ENCODE results near the gene ZDHHC5.

The ZDHHC5 gene

DNA sequence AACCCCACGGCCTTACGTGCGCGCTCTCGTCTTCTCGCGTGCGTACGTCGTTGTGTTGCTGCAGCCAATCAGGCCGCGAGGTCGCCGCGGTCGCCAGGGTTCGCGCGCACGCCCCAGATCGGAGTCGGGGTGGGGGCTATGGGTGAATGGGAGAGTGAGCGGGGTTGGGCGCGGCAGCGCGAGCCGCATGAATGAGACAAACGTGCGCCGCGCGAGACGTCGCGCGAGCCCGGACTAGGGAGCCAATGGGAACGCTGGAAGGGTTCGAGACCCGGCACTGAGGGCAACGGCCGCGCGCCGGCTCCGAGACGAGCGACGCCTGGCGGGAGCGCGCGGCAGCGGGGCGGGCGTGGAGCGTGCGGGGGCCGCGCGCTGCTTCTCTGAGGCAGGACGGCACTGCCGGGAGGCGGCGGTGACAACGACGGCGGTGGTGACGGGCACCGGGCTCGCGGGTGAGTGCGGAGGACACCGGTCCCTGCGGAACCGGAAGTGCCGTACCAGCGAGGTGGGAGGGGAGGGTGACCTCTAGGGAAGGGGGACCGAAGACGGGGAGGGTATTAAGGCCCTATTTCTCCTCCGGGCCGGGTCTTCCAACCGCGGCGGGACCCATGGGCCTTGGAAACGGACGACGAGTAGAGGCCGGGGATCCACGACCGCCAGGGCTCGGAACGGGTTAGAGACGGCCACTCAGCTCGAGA, at the start of gene ZDHHC5:
TSS of gene ZDHHC5 (plus strand) at position 379 of the 698 bp plus-strand sequence. CDS start 4,977 bp downstream, outside the sequence.
- peak; percentile 99 for DNase-seq

DNA sequence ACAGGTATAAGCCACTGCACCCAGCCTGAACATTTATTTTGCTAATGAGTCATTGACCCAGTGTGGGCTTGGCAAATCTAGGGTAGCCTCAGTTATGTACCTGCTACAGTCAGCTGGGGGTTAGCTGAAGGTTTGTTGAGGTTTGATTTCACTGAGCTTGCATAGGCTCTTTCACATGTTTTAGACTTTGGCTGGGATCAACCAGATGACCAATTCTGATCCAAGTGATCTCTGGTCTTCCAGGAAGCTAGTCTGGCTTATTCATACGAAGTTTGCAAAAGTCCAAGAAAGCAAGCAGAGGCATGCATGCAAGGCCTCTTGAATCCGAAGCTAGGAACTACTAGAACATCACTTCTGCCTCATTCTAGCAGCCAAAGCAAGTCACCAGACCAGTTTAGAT, 49.5 kb upstream of the ZDHHC5 start:
- no peak for DNase-seq

GRCh38 chr11:57619331-57619730, 48.6 kb upstream of the ZDHHC5 start:
- DNase-seq = no peak

DNA sequence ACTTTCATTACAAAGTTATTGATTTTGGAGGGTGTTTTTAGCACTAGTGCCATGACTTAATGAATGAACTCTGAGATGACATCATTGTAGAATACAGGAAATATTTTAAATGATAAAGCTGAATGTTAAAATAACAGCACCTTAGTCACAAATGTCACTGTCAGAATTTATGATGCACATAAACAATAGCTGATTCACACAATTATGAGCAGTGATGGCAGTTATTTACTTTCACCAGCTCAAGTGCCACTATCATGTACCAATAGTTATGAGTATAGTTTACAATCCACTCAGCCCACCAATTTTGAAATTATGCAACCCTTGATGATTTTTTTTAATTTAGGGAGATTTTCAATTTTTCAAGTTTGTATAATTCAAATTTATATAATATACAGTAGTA, 47.4 kb upstream of the ZDHHC5 start:
- no peak for DNase-seq

GRCh38 chr11:57622263-57622662, 45.7 kb upstream of the ZDHHC5 start:
- no peak for DNase-seq

GRCh38 chr11:57624864-57625263, 43.0 kb upstream of the ZDHHC5 start:
- DNase-seq = no peak

DNA sequence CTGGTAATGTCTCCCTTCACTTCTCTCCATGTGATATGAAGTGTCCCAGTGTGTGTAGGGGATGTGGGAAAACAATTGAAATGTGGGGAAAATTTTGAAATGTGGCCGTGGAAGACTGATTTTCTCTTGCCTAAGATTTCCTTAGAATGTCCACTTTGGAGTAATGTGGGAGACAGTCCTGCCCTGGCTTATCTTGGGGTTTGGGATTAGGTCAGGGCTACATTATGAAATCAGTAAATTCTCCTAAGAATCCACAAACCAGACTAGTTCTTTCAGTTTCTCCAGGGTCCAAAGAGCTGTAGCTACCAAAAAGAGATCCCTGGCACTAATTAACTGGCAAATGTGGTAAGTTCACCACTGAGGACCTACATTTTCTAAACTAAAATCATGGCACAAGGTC, 41.0 kb upstream of the ZDHHC5 start:
- no peak for DNase-seq

DNA sequence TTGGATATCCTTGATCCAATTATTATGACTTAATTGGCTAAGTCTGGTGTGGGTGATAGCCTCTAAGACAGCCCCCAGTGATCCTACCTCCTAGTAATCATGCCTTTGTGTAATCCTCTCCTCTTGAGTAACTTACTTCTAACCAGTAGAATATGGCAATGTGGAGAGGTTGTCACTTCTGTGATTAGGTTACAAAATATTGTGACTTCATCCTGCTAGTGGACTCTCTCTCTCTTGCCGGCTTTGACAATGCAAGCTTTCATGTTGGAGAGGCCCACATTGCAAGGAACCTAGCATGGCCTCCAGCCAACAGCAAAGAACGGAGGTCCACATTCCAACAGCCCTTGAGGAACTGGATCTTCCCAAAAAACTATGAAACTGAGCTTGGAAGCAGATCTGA, 37.7 kb upstream of the ZDHHC5 start:
- DNase-seq = no peak

GRCh38 chr11:57632116-57632515, 35.8 kb upstream of the ZDHHC5 start:
- DNase-seq = no peak

- DNase-seq = no peak
Measured at GRCh38 chr11:57633394-57634070, 34.4 kb upstream of the ZDHHC5 start.

DNA sequence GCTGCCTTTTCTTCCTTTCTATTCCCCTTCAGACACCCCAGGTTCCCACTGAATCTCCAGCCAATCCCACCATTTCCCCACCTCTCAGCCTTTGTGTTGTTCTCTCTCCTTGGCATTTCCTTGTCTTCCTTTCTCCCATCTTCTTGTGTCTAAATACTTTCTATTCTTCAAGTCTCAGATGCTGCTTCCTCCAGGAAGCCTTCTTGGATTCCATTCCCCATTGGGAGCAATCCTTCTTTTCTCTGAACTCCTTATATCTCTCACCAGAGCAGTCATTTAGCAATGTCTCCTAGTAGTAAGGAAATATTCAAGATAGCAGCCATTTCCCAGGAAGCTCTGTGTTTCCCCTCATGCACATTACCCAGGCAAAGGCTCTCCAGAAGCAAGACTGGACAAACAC, 33.6 kb upstream of the ZDHHC5 start:
- no peak for DNase-seq

- no peak for DNase-seq
Measured at GRCh38 chr11:57635246-57635645, 32.7 kb upstream of the ZDHHC5 start.

DNA sequence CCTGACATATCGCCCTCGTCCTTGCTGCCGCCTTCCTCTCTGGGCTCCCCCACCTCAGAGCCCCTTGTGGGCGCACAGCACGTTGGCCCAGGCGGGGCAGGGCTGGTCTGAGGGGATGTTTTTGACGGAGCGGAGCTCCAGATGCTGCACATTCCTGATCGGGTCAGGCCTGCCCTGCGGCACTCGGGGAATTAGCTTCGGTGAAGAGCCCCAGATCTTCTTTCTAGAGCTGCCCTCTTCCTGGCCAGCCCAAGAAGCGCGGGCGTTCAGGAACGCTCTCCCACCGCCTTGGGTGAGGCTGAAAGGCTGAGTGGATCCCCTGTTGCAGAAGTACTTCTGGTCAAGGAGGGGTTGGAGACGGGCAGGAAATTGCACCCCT, 30.3 kb upstream of the ZDHHC5 start:
- DNase-seq = no peak

DNA sequence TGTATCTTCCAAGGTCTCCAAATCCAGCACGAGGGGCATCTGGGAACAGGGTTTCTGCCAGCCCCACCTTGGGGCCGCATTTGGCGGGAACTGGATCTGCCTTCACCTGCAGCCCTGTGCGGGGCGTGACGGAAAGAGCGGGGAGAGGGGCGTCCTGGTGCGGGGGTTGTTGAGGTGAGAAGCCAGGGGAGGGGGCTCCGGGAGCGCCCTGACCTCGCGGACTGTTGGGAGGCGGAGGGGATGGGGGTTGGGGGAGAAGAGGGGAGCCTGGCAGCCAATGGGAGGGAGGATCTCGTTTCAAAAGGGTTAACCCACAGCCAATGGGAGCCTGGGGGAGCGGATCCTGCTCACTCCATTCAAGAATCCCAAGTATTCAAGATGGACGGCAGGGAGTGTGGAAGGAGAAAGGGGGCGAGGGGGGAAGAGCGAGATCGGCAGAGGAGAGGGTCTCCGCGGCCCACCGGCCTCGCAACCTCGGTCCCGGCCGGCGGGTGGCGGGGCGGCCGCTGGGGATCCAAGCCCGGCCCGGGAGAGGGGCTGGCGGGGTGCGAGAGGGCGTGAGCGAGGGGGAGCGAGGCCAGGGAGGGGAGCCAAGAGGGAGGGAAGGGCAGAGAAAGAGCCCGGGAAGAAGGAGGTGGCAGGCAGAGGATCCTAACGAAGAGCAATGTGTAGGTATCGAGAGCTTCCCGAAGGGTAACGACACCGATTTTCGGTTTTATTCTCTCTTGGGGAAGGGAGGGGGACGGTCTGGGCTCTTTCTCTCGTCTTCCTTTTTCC, 29.7 kb upstream of the ZDHHC5 start:
- DNase-seq = peak; percentile 44

DNA sequence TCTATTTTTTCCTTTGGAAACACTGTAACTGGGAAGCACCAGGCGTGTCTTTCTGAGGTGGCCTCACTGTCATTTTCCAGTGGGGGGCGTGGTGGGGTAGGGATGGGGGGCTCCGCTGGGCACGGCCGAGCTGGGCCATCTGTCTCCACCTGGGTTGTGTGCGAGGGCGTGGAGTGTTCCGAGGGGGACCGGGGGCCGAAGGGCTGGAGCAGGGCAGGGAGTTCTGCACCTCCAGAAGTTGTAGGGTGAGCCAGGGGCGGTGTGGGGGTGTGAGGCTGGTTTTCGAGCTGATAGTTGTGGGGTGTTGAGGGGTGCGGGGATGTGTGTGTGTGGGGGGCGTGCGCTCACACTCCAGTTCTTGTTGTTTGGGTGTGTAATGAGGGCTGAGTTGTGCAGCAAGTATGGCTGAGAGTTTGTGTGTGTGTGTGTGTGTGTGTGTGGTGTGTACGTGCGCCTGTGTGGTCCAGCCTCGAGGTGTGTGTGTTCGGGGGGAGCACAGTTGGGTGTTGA, 29.0 kb upstream of the ZDHHC5 start:
- no peak for DNase-seq

GRCh38 chr11:57639321-57640067, 28.4 kb upstream of the ZDHHC5 start:
- DNase-seq = no peak

DNA sequence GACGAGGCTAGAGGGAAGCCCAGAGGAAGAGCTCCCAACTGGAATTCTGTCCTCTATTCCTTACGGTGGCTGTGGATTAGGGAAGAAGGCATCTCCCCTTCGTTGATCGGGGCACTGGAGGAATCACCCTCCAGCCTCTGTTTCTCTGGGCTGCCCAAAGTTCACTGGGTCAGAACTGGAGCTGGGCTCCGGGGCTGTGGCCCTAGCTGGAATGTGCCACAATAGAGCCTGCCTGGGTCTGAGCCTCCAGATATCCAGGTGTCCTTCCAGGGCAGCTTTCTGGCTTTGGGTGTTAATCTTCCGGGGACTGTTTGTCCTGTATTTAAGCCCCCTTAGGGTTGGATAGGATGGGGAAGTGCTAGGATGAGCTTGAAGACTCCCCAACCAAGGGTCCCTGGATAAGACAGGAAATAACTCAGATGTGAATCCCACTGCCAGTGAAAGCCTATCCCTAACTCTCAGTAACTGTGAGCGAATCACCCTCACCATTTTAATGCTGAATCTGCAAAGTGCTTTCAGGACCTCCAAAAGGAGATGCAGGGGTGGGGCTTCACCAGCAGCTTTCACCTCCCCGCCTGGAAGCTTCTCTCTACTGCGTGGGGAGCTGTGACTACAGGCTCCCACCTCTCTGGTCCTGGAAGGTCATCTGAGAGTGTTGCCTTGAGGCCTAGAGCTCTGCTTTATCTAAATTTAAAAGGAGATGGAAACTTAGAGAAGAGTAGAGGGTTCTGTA, 27.7 kb upstream of the ZDHHC5 start:
- no peak for DNase-seq

DNA sequence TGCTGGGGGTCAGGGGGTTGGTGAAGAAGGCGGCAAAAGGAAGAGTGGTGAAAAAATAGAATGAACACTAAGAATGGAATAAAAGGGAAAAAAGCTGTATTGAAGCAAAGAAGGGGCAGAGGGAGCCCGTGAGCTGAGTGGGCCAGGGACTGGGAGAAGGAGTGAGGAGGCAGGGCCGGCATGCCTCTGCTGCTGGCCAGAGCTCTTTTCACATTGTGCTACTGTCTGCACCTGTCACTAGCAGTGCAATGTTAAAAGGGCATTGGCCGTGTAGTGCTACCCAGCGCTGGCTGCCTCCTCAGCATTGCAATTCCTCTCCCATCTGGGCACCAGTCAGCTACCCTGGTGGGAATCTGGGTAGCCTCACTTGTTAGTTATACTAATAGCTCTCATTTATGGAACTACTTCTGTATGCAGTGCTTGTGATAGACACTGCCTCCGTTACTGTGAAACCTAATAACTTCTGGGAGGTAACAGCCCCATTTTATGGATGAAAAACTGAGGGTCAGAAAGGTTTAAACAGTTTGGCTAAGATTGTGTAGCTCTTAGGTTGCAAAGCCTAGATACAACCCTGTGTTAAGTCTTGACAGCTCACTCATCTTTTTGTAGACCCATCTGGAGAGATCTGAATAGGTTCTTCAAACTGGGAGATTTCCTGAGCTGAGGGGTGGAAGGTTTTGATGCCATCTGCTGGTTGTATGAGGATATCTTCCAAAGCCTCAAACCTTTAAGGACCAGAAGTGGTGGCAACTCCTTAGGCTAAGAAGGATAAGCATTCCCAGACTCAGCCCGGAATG, 26.7 kb upstream of the ZDHHC5 start:
- no peak for DNase-seq

- DNase-seq = no peak
Measured at GRCh38 chr11:57643802-57644201, 24.1 kb upstream of the ZDHHC5 start.

DNA sequence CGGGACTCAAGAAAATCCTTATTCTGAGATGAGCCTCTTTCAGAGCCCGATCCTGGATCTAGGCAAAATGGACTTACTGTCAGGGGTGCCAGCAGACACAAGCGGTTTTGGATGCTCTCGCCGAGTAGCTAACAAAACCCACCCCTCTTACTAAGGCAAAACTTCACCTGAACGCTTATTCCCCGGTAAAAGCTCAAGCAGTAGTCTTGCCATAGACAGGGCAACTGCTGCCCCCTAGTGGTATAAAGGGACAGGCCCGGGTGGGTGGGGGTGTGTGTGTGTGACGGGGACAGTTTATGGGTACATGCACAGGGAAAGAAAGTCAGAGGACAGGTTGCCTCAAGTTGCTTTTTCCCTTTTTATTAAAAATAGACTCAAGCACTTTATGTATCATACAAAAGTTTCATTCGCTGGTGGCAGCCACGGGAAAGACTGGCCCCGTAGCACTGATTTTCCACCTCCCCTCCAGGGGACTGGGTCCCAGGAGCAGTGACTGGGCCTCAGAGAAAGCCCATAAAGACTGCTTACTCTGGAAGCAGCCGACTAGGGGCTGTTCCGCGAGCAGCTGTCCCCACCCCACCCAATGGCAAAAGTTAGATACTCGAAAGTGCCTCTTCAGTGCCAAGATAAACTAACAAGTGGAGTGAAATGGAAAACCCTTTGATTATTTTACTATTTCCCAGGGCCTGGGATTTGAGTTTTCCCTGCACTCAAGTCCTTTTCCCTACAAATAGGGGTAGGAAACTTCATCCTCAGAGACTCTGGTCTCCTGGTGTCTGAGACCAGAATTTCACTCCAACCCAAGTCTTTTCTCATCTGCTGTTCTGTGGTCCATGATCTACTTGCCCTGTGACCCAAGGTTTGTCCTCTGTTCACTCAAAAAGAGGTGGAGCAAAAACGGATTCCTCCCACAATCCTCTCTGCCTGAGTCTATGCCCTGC, 22.9 kb upstream of the ZDHHC5 start:
- DNase-seq = peak; percentile 90

Measured in stimulated activated CD4-positive, alpha-beta T cell treated with anti-CD3 and anti-CD28 coated beads, Interleukin-15, amount 100 ng/mL, for 24 hours (primary cell).